Activated CD4-positive, alpha-beta memory T cell treated with anti-CD3 and anti-CD28 coated beads for 36 hours (primary cell): ENCODE measurements around the gene HTATSF1. TPM values are rescaled to one million over a fixed set of nuclear protein-coding genes. Genes with fewer than 3 reads are reported as not detected.

ENCODE experiments used
- CTCF ChIA-PET: fragments of 350-600 bp; sonication (Branson Sonifier 250); formaldehyde crosslinking; loops from one replicate; lab custom pipeline; 2021; ENCODE audit warnings: antibody characterized with exemption, inconsistent platforms; lab: Charles Lee
- POLR2A ChIA-PET: fragments of 350-600 bp; sonication (Branson Sonifier 250); formaldehyde crosslinking; loops from one replicate; lab custom pipeline; 2021; ENCODE audit warnings: antibody characterized with exemption; lab: Charles Lee
- DNase-seq: peaks from one replicate; pipeline ENCODE4 v3.0.0-alpha.2; 2020
- H3K27ac Mint-ChIP-seq: one replicate; pipeline ENCODE4 v1.8.0; 2021; ENCODE audit warnings: mixed read lengths
- H3K27me3 Mint-ChIP-seq: one replicate; pipeline ENCODE4 v1.8.0; 2021; ENCODE audit warnings: mixed read lengths
- H3K36me3 Mint-ChIP-seq: one replicate; pipeline ENCODE4 v1.8.0; 2021; ENCODE audit warnings: mixed read lengths
- H3K4me1 Mint-ChIP-seq: one replicate; pipeline ENCODE4 v1.8.0; 2021; ENCODE audit warnings: low read depth, mixed read lengths
- H3K4me3 Mint-ChIP-seq: one replicate; pipeline ENCODE4 v1.8.0; 2021; ENCODE audit warnings: mild to moderate bottlenecking, mixed read lengths
- H3K9me3 Mint-ChIP-seq: one replicate; pipeline ENCODE4 v1.8.0; 2021; ENCODE audit warnings: mixed read lengths
- intact Hi-C: fragments of 100-400 bp; cut with micrococcal nuclease; formaldehyde crosslinking; loops from one replicate; pipeline ENCODE4 v1.15.1; 2023
- microRNA-seq: library from miRNA; unstranded; fragments of <30 nt; microRNA quantifications from one replicate; pipeline ENCODE4 v1.2.0, GENCODE V29; 2022; ENCODE audit warnings: borderline number of aligned reads, borderline microRNAs expressed, borderline replicate concordance
- total RNA-seq, 2 experiments: library from RNA; stranded (reverse); gene quantifications; one replicate each; pipeline ENCODE4 v1.2.3, GENCODE V29; 2021

Gene HTATSF1
- total RNA-seq, 2 experiments from 2014 or later: 49.4 to 53.4 TPM

DNA sequence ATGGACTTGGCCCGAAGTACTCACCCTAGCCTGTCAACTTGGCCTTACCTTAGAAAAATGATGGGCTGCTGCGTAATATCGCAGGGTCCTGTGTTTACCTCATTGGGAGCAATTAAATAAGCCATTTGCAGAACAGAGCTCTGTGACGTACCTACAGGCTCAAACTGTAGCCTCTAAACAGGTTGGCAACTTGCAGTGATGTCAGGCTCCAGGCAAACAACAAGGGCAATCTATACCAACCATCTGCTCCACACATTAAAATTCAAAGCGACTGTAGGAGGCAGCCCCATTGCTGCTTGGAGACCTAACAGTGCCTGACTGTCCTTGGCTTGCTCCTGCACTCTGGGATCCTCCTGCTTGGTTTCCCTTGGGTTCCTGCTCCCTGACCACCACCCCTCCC is 51.8 kb downstream of the HTATSF1 start:
- Mint-ChIP-seq H3K9me3 (no peaks in the 10 kb centered on the region), H3K27ac (no peak overlapping the region), H3K36me3 (no peaks in the 10 kb centered on the region), H3K27me3 (no peaks in the 10 kb centered on the region), H3K4me1 (peaks cover 28% of the 10 kb centered on the region), H3K4me3 (no peak overlapping the region)
- POLR2A ChIA-PET: no interaction called here
- no peak for DNase-seq
- intact Hi-C loops: no loop called here
- CTCF ChIA-PET: no interaction called here

DNA sequence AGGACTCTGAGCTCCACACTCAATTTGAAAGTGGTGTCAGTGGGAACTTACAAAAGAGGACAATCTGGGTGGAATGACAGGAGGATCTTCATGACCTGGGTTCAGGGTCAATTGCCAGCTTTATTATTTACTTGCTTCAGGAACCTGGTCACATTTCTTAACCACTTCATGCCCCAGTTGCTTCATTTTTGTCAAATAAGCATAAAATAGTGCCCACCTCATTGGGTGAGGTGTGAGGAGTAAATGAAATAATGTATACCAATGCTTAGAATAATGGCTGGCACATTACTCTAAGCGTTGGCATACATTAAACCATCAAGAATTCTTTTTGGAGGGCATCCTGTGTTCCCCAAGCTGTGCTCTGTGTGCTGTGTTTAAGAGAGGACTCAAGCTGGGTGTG is 54.0 kb downstream of the HTATSF1 start:
- DNase-seq: no peak
- Mint-ChIP-seq H3K27me3 (no peaks in the 10 kb centered on the region), H3K4me1 (peaks cover 11% of the 10 kb centered on the region), H3K9me3 (no peaks in the 10 kb centered on the region), H3K4me3 (no peak overlapping the region), H3K27ac (no peak overlapping the region), H3K36me3 (no peaks in the 10 kb centered on the region)
- ChIA-PET CTCF (no interaction called here), POLR2A (no interaction called here)
- intact Hi-C loops: no loop called here

DNA sequence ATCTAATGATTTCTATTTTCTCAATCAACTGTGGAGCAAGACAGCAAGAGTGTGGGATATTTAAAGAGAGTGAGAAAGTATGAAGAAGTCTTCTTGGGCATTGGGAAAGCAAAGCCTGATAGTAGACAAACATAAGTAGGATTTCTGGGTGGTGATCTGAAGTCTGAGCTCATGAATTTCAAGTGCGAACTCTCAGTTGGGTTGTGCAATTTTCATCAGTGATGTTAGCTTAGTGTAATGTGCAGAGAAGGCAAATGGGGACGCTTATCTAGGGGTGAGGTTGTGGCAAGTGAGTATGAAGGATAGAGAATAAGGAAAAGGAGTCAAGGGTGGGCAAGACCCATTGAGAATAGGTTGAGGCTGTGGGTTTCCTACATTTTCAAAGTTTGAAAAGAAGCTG is 58.3 kb downstream of the HTATSF1 start:
- intact Hi-C loops: no loop called here
- H3K27me3 Mint-ChIP-seq: no peaks in the 10 kb centered on the region
- no peaks in the 10 kb centered on the region for H3K9me3 Mint-ChIP-seq
- ChIA-PET POLR2A (no interaction called here), CTCF (no interaction called here)
- no peak for DNase-seq
- H3K36me3 Mint-ChIP-seq: no peaks in the 10 kb centered on the region
- H3K27ac Mint-ChIP-seq: no peak overlapping the region
- no peaks in the 10 kb centered on the region for H3K4me1 Mint-ChIP-seq
- H3K4me3 Mint-ChIP-seq: no peak overlapping the region

Small RNAs within 50 kb of the gene (microRNA-seq; reads per million reads assigned to microRNA genes)
- not detected for gene MIR934

Other genes starting within 250 kb of the HTATSF1 start
- 10 to 100 TPM; 18.2 to 20.5 TPM for gene MAP7D3, start 246.2 kb upstream of the HTATSF1 start, total RNA-seq
- gene ADGRG4, start 196.6 kb upstream of the HTATSF1 start, total RNA-seq: not detected
- not detected for gene BRS3, start 9.6 kb upstream of the HTATSF1 start, total RNA-seq
- not detected for gene VGLL1, start 34.6 kb downstream of the HTATSF1 start, total RNA-seq
- 100 to 1,000 TPM; 153 to 155 TPM for gene CD40LG, start 150.6 kb downstream of the HTATSF1 start, total RNA-seq